Panc1 (cell line): ENCODE data around the gene DAPK2. TPM values are rescaled to one million over a fixed set of nuclear protein-coding genes. Genes with fewer than 3 reads are reported as not detected.

Source experiments
- ATAC-seq: fragments of 200-7000 bp; cut with Tn5 transposase; 2 replicates; pipeline ENCODE4 v1.9.1; 2020; ENCODE audit warnings: mild to moderate bottlenecking, moderate library complexity
- BruUV-seq: library from RNA; stranded (reverse); fragments of 400-500 nt; replicated peaks from 2 replicates; lab custom pipeline; 2021; lab: Mats Ljungman, UMichigan
- CTCF ChIA-PET: fragments of 300-600 bp; sonication (Branson Sonifier 250); formaldehyde crosslinking; loops from one replicate; lab custom pipeline; 2022; ENCODE audit warnings: antibody characterized with exemption; lab: Charles Lee
- POLR2A ChIA-PET: fragments of 300-600 bp; sonication (Branson Sonifier 250); formaldehyde crosslinking; loops from one replicate; lab custom pipeline; 2022; ENCODE audit warnings: antibody characterized with exemption; lab: Charles Lee
- DNase-seq: peaks from one replicate; pipeline ENCODE4 v3.0.0-alpha.2; 2010; ENCODE audit warnings: low read depth, low spot score
- H3K27ac ChIP-seq: 2 replicates; pipeline ENCODE4 v1.5.1; 2011; ENCODE audit warnings: mild to moderate bottlenecking, low read length, inconsistent platforms
- H3K27me3 ChIP-seq: fragments of 200-500 bp; sonication (Bioruptor generic); 2 replicates; pipeline ENCODE4 v1.6.0; 2014; ENCODE audit warnings: low read length, inconsistent platforms; ENCODE audit not compliant: control insufficient read depth, insufficient read depth
- H3K36me3 ChIP-seq: fragments of 200-500 bp; sonication (Bioruptor generic); 2 replicates; pipeline ENCODE4 v1.5.1; 2014; ENCODE audit warnings: inconsistent platforms, mild to moderate bottlenecking, low read length, moderate library complexity; ENCODE audit not compliant: control insufficient read depth, insufficient read depth
- H3K4me1 ChIP-seq: 2 replicates; pipeline ENCODE4 v1.5.1; 2011; ENCODE audit warnings: inconsistent platforms, mild to moderate bottlenecking, low read length, moderate library complexity; ENCODE audit not compliant: control insufficient read depth, insufficient read depth
- H3K4me3 ChIP-seq, 2 experiments: 2 replicates each; pipeline ENCODE4 v1.5.1; 2011 to 2012; ENCODE audit warnings: low read depth in 2 of 2, low read length in 2 of 2, mild to moderate bottlenecking in 2 of 2, inconsistent platforms in 1 of 2, moderate library complexity in 1 of 2
- H3K9me3 ChIP-seq: fragments of 200-500 bp; sonication (Bioruptor generic); 2 replicates; pipeline ENCODE4 v1.5.1; 2014; ENCODE audit warnings: low read depth, mild to moderate bottlenecking, inconsistent platforms, low read length, moderate library complexity; ENCODE audit not compliant: control insufficient read depth, insufficient read depth
- POLR2AphosphoS5 ChIP-seq: IDR thresholded peaks from 2 replicates; pipeline ENCODE4 v1.6.1; 2012; ENCODE audit warnings: mild to moderate bottlenecking, low read depth, low read length, moderate library complexity
- SIN3A ChIP-seq: IDR thresholded peaks from 2 replicates; pipeline ENCODE4 v1.6.1; 2012; ENCODE audit warnings: low read depth, mild to moderate bottlenecking, low read length, moderate library complexity, borderline replicate concordance; ENCODE audit not compliant: insufficient read depth
- TCF7L2 ChIP-seq: IDR thresholded peaks from 2 replicates; pipeline ENCODE4 v1.6.1; 2011; ENCODE audit warnings: mild to moderate bottlenecking, low read depth, low read length, inconsistent platforms
- in situ Hi-C: cut with HindIII; loops from 2 replicates; pipeline ENCODE4 v1.10.0; 2016; ENCODE audit warnings: low sequenced_read_pairs, low pct_unique_long_range_greater_than_20kb
- intact Hi-C: fragments of 100-400 bp; cut with micrococcal nuclease; formaldehyde crosslinking; loops from one replicate; pipeline ENCODE4 v1.10.0; 2022; ENCODE audit not compliant: unreplicated experiment
- total RNA-seq: library from RNA; stranded (reverse); gene quantifications from one replicate; pipeline ENCODE4 v1.2.1, GENCODE V29; 2021; ENCODE audit not compliant: unreplicated experiment
- TF ChIP-seq, protein P1 (sequence below): fragments of 450-650 bp; IDR thresholded peaks from 2 replicates; pipeline ENCODE4 v1.5.1; 2017; ENCODE audit warnings: mild to moderate bottlenecking
- TF ChIP-seq, protein P2 (sequence below), 2 experiments: IDR thresholded peaks; 2 replicates each; pipeline ENCODE4 v1.6.1; 2011 to 2012; ENCODE audit warnings: low read depth in 2 of 2, control low read depth in 1 of 2, low read length in 1 of 2, mild to moderate bottlenecking in 1 of 2, moderate library complexity in 1 of 2; ENCODE audit not compliant: insufficient read depth in 1 of 2

The DAPK2 gene
- total RNA-seq, 1 experiment from 2014 or later: 10.2 TPM

DNA sequence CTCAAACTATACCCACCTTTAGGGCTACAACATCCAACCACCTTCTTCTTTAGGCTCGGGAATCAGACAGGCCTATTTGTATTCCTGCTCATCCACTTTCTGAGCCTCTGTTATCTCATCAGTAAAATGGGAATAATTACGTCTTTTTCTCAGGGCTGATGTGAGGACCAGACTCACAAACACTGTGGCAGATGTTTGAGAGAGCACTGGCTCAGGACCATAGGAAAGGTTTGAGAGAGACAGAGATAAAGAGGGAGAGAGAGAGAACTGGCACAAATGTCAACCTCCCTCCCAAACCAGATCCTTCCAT is 4.8 kb upstream of the DAPK2 start:
- in situ Hi-C loops: no loop called here
- Histone ChIP-seq H3K9me3 (no peaks in the 10 kb centered on the region), H3K4me1 (peaks cover 14% of the 10 kb centered on the region), H3K4me3 (no peak overlapping the region), H3K27ac (no peak overlapping the region), H3K27me3 (no peaks in the 10 kb centered on the region; the same call in 1 of the 2 replicates), H3K36me3 (no peaks in the 10 kb centered on the region)
- DNase-seq (no peak), ATAC-seq (no peak)
- ChIA-PET POLR2A (no interaction called here), CTCF (no interaction called here)
- no peak for TF ChIP-seq SIN3A
- TF ChIP-seq, protein P1, sequence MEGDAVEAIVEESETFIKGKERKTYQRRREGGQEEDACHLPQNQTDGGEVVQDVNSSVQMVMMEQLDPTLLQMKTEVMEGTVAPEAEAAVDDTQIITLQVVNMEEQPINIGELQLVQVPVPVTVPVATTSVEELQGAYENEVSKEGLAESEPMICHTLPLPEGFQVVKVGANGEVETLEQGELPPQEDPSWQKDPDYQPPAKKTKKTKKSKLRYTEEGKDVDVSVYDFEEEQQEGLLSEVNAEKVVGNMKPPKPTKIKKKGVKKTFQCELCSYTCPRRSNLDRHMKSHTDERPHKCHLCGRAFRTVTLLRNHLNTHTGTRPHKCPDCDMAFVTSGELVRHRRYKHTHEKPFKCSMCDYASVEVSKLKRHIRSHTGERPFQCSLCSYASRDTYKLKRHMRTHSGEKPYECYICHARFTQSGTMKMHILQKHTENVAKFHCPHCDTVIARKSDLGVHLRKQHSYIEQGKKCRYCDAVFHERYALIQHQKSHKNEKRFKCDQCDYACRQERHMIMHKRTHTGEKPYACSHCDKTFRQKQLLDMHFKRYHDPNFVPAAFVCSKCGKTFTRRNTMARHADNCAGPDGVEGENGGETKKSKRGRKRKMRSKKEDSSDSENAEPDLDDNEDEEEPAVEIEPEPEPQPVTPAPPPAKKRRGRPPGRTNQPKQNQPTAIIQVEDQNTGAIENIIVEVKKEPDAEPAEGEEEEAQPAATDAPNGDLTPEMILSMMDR: no peak
- TF ChIP-seq, protein P2, sequence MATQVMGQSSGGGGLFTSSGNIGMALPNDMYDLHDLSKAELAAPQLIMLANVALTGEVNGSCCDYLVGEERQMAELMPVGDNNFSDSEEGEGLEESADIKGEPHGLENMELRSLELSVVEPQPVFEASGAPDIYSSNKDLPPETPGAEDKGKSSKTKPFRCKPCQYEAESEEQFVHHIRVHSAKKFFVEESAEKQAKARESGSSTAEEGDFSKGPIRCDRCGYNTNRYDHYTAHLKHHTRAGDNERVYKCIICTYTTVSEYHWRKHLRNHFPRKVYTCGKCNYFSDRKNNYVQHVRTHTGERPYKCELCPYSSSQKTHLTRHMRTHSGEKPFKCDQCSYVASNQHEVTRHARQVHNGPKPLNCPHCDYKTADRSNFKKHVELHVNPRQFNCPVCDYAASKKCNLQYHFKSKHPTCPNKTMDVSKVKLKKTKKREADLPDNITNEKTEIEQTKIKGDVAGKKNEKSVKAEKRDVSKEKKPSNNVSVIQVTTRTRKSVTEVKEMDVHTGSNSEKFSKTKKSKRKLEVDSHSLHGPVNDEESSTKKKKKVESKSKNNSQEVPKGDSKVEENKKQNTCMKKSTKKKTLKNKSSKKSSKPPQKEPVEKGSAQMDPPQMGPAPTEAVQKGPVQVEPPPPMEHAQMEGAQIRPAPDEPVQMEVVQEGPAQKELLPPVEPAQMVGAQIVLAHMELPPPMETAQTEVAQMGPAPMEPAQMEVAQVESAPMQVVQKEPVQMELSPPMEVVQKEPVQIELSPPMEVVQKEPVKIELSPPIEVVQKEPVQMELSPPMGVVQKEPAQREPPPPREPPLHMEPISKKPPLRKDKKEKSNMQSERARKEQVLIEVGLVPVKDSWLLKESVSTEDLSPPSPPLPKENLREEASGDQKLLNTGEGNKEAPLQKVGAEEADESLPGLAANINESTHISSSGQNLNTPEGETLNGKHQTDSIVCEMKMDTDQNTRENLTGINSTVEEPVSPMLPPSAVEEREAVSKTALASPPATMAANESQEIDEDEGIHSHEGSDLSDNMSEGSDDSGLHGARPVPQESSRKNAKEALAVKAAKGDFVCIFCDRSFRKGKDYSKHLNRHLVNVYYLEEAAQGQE (IDR thresholded peaks at IDR 0.05; ENCODE audit: insufficient read depth in 1 of 2, low read depth in 2 of 2, low read length in 1 of 2): no peak
- no peak for TF ChIP-seq TCF7L2
- TF ChIP-seq POLR2AphosphoS5: no peak
- BruUV-seq: no TSS peak
- intact Hi-C loops: no loop called here

DNA sequence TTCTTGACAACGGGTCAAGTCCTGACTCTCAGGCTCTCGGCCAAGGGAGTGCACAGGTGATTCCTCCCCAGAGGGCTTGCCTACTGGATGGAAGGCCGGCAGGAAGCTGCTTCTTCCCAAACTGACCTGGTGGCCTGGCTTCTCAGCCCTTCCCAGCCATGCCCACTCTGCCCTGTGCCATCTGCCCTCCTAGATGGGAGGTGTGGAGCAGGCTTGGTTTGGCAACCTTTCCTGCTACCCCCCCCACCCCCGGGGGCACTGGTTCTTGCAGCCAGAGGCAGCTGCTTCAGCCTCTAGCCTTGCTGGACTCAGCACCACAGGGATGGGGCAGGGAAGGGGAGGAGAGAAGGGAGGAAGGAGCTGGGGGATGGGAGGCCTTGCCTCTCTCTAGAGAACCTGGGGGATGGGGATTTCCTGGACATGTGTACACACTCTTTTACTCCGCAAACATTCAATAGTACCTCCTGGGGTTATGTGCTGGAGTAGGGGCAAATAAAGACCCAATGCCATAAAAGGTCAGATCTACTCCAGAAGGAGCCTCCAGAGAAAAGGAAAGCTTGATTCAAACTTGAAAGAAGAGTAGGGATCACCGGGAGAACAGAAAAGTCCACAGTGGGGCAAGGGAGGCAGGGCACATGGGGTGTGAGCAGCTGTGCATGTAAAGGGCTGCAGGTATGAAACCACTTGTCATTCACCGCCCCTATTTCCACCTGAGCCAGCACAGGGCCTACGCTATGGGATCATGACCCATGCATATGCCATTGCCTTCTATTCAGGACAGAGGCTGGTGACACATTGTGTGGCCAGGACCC is 4.2 kb upstream of the DAPK2 start:
- POLR2A ChIA-PET: no interaction called here
- DNase-seq (no peak), ATAC-seq (no peak)
- Histone ChIP-seq H3K4me1 (peaks cover 14% of the 10 kb centered on the region), H3K4me3 (no peak overlapping the region), H3K27me3 (no peaks in the 10 kb centered on the region), H3K27ac (no peak overlapping the region), H3K9me3 (no peaks in the 10 kb centered on the region), H3K36me3 (no peaks in the 10 kb centered on the region)
- no peak for TF ChIP-seq SIN3A
- TF ChIP-seq, protein P1: no peak
- TF ChIP-seq POLR2AphosphoS5: no peak
- TF ChIP-seq, protein P2 (IDR thresholded peaks at IDR 0.05; ENCODE audit: insufficient read depth in 1 of 2, low read depth in 2 of 2, low read length in 1 of 2): no peak
- TF ChIP-seq TCF7L2: no peak
- BruUV-seq: no TSS peak
- CTCF ChIA-PET: no interaction called here
- intact Hi-C loops (no loop called here), in situ Hi-C loops (no loop called here)
